ENCODE results near the gene REC8. TPM values are rescaled to one million over a fixed set of nuclear protein-coding genes. Genes with fewer than 3 reads are reported as not detected.

REC8 gene
- total and polyA plus RNA-seq, 2 of the 13 experiments (the other 11 are each of a cell fraction or from before 2014, with no cell fraction given) = 3.4 to 14.7 TPM

- TF ChIP-seq ATF1 (CRISPR knock-in tag; IDR thresholded peaks at IDR 0.05) (no peak), ZUFSP (CRISPR knock-in tag; IDR thresholded peaks at IDR 0.05; ENCODE audit: borderline replicate concordance) (no peak), ZNF777 (CRISPR knock-in tag; IDR thresholded peaks at IDR 0.05) (no peak), ZNF225 (CRISPR knock-in tag; IDR thresholded peaks at IDR 0.05) (no peak; the same call in 1 of the 2 replicates), TFDP2 (CRISPR knock-in tag; IDR thresholded peaks at IDR 0.05) (no peak), ZFP90 (CRISPR knock-in tag; IDR thresholded peaks at IDR 0.05; ENCODE audit: borderline replicate concordance) (peak; percentile 21; the same call in 1 of the 2 replicates), KAT2B (IDR thresholded peaks at IDR 0.05; ENCODE audit: borderline replicate concordance, low read depth, low read length) (no peak), ZNF598 (CRISPR knock-in tag; IDR thresholded peaks at IDR 0.05; ENCODE audit: borderline replicate concordance) (peak; percentile 82), HMGA1 (CRISPR knock-in tag; conservative IDR thresholded peaks at IDR 0.05) (no peak), ZNF407 (CRISPR knock-in tag; IDR thresholded peaks at IDR 0.05; ENCODE audit: not compliant biosample characterization) (peak; percentile 79), ZNF121 (CRISPR knock-in tag; IDR thresholded peaks at IDR 0.05) (no peak), GPBP1L1 (CRISPR knock-in tag; IDR thresholded peaks at IDR 0.05) (no peak), ZNF724P (CRISPR knock-in tag; IDR thresholded peaks at IDR 0.05; ENCODE audit: borderline replicate concordance) (no peak), POGZ (CRISPR knock-in tag; IDR thresholded peaks at IDR 0.05) (peak; percentile 84), ZSCAN30 (CRISPR knock-in tag; IDR thresholded peaks at IDR 0.05) (no peak), ZNF30 (CRISPR knock-in tag; IDR thresholded peaks at IDR 0.05) (no peak)
These were observed 25.4 kb upstream of the REC8 start, which contains the start of gene PSME2 (continued) for GRCh38 chr14:24146453-24146977.

Data from HepG2 (cell line).